G401 (cell line): ENCODE results near the gene COMMD1. TPM values are rescaled to one million over a fixed set of nuclear protein-coding genes. Genes with fewer than 3 reads are reported as not detected.
"Not testable (repeated sequence)": the region's sequence is repeated elsewhere in the genome, so short reads cannot be mapped to it uniquely, and the experiment has no call there.

Experiments used
- DNase-seq: peaks from one replicate; pipeline ENCODE4 v3.0.0-alpha.2; 2015; ENCODE audit warnings: low spot score
- in situ Hi-C: cut with HindIII; loops from 2 replicates; pipeline ENCODE4 v1.10.0; 2016; ENCODE audit warnings: low sequenced_read_pairs, mixed read lengths
- total RNA-seq: library from RNA; depleted of rRNA; stranded (reverse); fragments of >200 nt; shearing (Covaris generic); gene quantifications from 2 replicates; pipeline ENCODE4 v1.2.3, GENCODE V29; 2014

Gene COMMD1
- total RNA-seq, 1 experiment from 2014 or later, result 56.9 TPM

- in situ Hi-C loops, result no loop called here
- DNase-seq, result no peak
Measured at GRCh38 chr2:62149708-62150107, 244.2 kb downstream of the COMMD1 start.

GRCh38 chr2:62150597-62151305, 245.3 kb downstream of the COMMD1 start:
- in situ Hi-C loops, result no loop called here
- DNase-seq, result peak; percentile 45

GRCh38 chr2:62151306-62151638, 245.8 kb downstream of the COMMD1 start:
- in situ Hi-C loops, result no loop called here
- DNase-seq, result peak; percentile 58

- in situ Hi-C loops, result no loop called here
Measured at GRCh38 chr2:62152000-62152399, 246.5 kb downstream of the COMMD1 start.

GRCh38 chr2:62156861-62157496, 251.5 kb downstream of the COMMD1 start:
- in situ Hi-C loops, result no loop called here
- DNase-seq, result no peak

More at GRCh38 chr2:62152000-62152399, 246.5 kb downstream of the COMMD1 start:
- DNase-seq, result no peak

- no peak for DNase-seq
- in situ Hi-C loops, result no loop called here
Measured at GRCh38 chr2:62158444-62159121, 253.1 kb downstream of the COMMD1 start.

- DNase-seq, in situ Hi-C loops: not testable (repeated sequence)
Measured at GRCh38 chr2:62160691-62161090, 255.2 kb downstream of the COMMD1 start.

GRCh38 chr2:62163106-62163831, 257.8 kb downstream of the COMMD1 start:
- in situ Hi-C loops, result no loop called here
- no peak for DNase-seq

GRCh38 chr2:62163834-62164233, 258.4 kb downstream of the COMMD1 start:
- in situ Hi-C loops, result no loop called here
- no peak for DNase-seq

- peak; percentile 53 for DNase-seq
- in situ Hi-C loops, result no loop called here
Measured at GRCh38 chr2:62175728-62176127, 270.3 kb downstream of the COMMD1 start.

- no peak for DNase-seq
- in situ Hi-C loops, result no loop called here
Measured at GRCh38 chr2:62176801-62177200, 271.3 kb downstream of the COMMD1 start.

GRCh38 chr2:62177392-62178049, 272.0 kb downstream of the COMMD1 start:
- in situ Hi-C loops, result no loop called here
- no peak for DNase-seq

- no peak for DNase-seq
- in situ Hi-C loops, result no loop called here
Measured at GRCh38 chr2:62178741-62179271, 273.3 kb downstream of the COMMD1 start.

GRCh38 chr2:62180975-62181374, 275.5 kb downstream of the COMMD1 start:
- in situ Hi-C loops, result no loop called here
- no peak for DNase-seq

- in situ Hi-C loops, result no loop called here
- DNase-seq, result no peak
Measured at GRCh38 chr2:62181843-62182242, 276.4 kb downstream of the COMMD1 start.

GRCh38 chr2:62184512-62185230, 279.2 kb downstream of the COMMD1 start:
- no peak for DNase-seq
- in situ Hi-C loops, result no loop called here
